NCI-H460 (cell line): ENCODE data around the gene TCEA2. TPM values are rescaled to one million over a fixed set of nuclear protein-coding genes. Genes with fewer than 3 reads are reported as not detected.

ENCODE experiments used
- DNase-seq: peaks from one replicate; pipeline ENCODE4 v3.0.0-alpha.2; 2016; ENCODE audit warnings: low read depth; ENCODE audit errors: extremely low read depth
- polyA plus RNA-seq: library from polyadenylated mRNA; depleted of rRNA; stranded (reverse); fragments of >200 nt; gene quantifications from 2 replicates; pipeline ENCODE4 v1.2.3, GENCODE V29; 2014; cell fraction: nucleus; rRNA removed
- total RNA-seq: library from RNA; depleted of rRNA; stranded (reverse); fragments of >200 nt; shearing (Covaris generic); gene quantifications from 2 replicates; pipeline ENCODE4 v1.2.3, GENCODE V29; 2014; rRNA removed

TCEA2 gene
- total RNA-seq: 25.2 and 31.0 TPM in 2 replicates
- 69.9 and 81.4 TPM in 2 replicates for polyA plus RNA-seq

- peak; percentile 92 for DNase-seq
Measured at GRCh38 chr20:64062596-64063388, at the start of gene TCEA2. Gene TCEA2 (plus strand): TSS chr20:64063198. CDS start chr20:64063313, 115 bp downstream.

DNA sequence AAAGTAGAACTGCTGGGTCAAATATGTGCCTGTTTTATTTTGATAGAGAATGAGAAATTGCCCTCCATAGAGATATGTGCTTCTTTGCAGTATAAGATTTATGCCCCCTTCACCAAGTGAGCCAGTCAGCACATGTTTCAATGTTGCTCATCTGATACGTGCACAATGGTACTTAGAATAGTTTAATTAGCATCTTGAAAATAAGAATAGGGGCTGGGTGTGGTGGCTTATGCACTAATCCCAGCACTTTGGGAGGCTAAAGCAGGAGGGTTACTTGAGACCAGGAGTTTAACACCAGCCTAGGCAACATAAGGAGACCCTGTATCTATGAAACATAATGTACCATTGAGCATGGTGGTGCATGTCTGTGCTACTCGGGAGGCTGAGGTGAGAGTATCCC, 47.4 kb upstream of the TCEA2 start:
- DNase-seq: no peak

- DNase-seq: no peak
Measured at GRCh38 chr20:64021124-64021975, 41.6 kb upstream of the TCEA2 start.

- no peak for DNase-seq
Measured at GRCh38 chr20:64022671-64023360, 40.2 kb upstream of the TCEA2 start.

GRCh38 chr20:64023361-64024140, 39.4 kb upstream of the TCEA2 start:
- DNase-seq: no peak

- DNase-seq: no peak
Measured at GRCh38 chr20:64024141-64024990, 38.6 kb upstream of the TCEA2 start.

DNA sequence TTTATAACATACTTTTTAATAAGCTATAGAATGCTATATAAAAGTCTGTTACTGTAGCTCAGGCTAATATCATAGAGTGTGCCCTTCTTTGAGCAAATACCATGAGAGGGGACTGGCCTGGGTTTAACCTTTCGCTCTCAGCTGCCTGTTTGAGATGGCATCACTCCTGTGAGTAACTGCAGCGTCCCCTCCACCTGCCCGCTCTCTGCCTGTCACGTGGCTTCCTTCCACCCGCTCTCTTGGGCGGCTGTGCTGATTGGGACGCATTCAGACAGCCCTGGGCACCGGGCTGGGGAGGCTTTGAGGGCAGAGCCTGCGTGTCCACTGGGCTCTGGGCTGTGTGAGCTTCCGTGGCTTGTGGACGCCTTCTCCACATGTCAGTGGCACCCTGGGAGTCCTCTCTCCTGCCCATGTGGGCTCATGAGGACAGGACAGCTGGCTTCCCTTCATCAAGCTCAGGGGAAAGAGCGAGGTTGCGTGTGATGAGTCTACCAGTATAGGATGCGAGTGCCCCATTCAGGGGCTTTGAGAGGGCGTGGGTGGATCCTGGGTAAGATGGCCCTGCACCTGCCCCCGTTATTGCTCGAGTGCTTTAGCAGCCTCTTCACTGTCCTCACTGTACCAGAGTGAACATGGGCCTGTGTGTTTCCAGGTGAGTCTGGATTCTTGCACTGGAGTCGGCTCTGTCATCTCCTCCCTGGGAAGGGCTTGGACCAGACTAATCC, 37.7 kb upstream of the TCEA2 start:
- DNase-seq: no peak

DNA sequence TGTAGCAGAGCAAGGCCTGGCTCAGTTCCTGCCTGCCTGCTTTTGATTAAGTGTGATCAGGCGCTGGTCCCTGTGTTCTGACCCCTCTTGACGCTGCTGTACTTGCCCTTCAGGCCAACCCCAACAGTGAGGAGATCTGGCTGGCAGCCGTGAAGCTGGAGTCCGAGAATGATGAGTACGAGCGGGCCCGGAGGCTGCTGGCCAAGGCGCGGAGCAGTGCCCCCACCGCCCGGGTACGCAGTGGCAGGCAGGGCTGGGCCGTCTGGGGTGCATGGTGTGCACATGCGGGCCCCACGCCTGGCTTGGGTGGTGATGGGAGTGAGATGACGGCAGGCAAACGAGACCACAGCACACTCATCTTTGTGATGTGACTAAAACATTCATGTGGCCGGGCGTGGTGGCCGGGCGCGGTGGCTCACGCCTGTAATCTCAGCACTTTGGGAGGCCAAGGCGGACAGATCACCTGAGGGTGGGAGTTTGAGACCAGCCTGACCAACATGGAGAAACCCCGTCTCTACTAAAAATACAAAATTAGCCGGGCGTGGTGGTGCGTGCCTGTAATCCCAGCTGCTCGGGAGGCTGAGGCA, 37.1 kb upstream of the TCEA2 start:
- no peak for DNase-seq

GRCh38 chr20:64027981-64028685, 34.9 kb upstream of the TCEA2 start:
- DNase-seq: no peak

GRCh38 chr20:64029293-64030117, 33.5 kb upstream of the TCEA2 start:
- no peak for DNase-seq

- no peak for DNase-seq
Measured at GRCh38 chr20:64030371-64031134, 32.4 kb upstream of the TCEA2 start.

DNA sequence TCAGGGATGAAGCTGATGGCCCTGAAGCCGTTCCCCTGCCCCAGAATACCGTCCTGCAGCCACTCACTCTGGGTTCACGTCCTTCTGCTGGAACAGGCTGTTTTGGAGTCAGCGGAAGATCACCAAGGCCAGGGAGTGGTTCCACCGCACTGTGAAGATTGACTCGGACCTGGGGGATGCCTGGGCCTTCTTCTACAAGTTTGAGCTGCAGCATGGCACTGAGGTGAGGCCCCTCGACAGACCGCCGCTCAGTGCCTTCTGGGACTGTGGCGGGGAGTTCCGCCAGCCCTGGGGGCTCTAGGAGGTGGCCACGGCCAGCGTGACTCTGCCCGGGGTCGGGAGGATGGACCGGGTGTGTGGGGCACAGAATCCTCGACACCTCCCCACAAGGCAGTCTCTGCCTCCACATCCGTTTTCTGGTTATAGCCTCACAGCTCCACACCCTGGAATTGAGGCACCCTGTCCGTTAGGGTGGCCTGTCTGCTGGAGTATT, 31.1 kb upstream of the TCEA2 start:
- no peak for DNase-seq

DNA sequence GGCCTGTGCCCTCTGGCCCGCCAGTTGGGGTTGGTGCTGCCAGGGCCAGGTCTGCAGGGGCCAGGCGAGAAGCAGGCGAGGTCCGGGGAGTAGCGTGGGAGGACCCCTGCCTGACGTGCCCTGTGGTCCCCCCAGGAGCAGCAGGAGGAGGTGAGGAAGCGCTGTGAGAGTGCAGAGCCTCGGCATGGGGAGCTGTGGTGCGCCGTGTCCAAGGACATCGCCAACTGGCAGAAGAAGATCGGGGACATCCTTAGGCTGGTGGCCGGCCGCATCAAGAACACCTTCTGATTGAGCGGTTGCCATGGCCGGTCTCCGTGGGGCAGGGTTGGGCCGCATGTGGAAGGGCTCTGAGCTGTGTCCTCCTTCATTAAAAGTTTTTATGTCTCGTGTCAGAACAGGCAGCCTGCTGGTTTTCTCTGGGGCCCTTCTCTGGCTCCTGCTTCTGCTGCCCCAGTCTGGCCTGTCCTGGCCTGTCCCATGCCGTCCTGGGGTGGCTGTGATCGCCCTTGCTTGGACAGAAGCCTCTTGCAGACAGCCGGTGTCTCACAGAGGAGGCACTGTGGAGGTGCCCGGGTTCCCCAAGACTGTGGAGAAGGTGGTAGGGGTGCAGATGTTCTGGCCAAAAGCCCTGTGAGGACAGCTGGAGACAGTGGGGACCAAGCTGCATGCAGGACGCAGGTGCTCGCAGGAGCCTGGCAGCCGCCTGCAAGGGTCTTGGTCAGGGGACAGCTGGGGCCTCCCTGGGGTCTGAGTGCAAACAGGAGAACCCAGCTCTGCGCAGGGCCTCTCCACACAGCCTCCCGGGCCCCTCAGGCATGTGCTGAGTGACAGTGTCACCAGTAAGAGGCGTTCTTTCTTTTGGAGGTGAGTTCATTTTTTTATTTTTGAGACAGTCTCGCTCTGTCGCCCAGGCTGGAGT, 30.0 kb upstream of the TCEA2 start:
- no peak for DNase-seq

DNA sequence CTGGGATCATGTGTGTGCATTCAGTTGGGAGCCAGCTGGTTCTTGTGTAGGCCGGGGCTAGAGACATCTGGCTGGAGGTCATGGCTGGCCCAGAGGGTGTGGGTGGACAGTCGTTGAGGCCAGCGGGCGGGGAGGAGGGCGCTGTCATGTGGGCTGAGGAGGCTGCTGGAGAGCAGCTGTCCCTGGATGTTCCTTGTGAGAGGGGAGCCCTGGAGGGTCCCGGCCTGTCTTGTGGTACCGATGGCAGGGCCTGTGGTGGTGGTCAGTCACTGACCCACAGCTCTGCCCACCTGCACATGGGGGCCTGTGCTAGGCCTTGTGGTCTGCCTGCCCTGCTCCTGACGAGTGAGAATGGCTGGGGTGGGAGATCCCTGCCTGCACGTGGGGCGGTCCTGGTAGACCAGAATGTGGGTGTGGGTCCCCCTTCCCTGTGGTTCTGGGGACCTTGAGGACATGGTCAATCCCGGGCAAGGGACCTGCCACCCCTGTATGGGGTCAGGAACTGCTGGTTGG, 29.0 kb upstream of the TCEA2 start:
- no peak for DNase-seq
